ENCODE data around the gene DSP. TPM values are rescaled to one million over a fixed set of nuclear protein-coding genes. Genes with fewer than 3 reads are reported as not detected.

Gene DSP
- total RNA-seq, 3 donors from 2014 or later, result 2.1 to 165 (median 95.4) TPM

GRCh38 chr6:7585287-7585930 is 43.9 kb downstream of the DSP start:
- intact Hi-C loops (cut with DNase I; ENCODE audit: low total_unique reads), result no loop called here
- Histone ChIP-seq H3K9me3 (no peaks in the 10 kb centered on the region), H3K4me1 (no peaks in the 10 kb centered on the region), H3K36me3 (no peaks in the 10 kb centered on the region), H3K27me3 (no peaks in the 10 kb centered on the region), H3K27ac (no peak overlapping the region), H3K4me3 (no peak overlapping the region)
- TF ChIP-seq POLR2A (IDR thresholded peaks at IDR 0.05) (no peak), POLR2AphosphoS5 (IDR thresholded peaks at IDR 0.05) (no peak), CTCF (IDR thresholded peaks at IDR 0.05) (no peak)
- DNase-seq (ENCODE audit: low spot score in 2 of 2), result no peak

GRCh38 chr6:7587631-7588100 is 46.2 kb downstream of the DSP start:
- TF ChIP-seq CTCF (IDR thresholded peaks at IDR 0.05) (no peak), POLR2AphosphoS5 (IDR thresholded peaks at IDR 0.05) (no peak)
- no peak for DNase-seq (ENCODE audit: low spot score in 2 of 2)
- no peaks in the 10 kb centered on the region for H3K9me3 ChIP-seq
- H3K27me3 ChIP-seq, result no peaks in the 10 kb centered on the region
- peak overlapping the region; percentile 4 to 34 for H3K27ac ChIP-seq
- no peak overlapping the region for H3K4me3 ChIP-seq
- H3K36me3 ChIP-seq, result no peaks in the 10 kb centered on the region
- intact Hi-C loops (cut with DNase I; ENCODE audit: low total_unique reads), result no loop called here
- H3K4me1 ChIP-seq, result peaks cover 0 to 10% of the 10 kb centered on the region in 2 donors

GRCh38 chr6:7588506-7588905 is 47.0 kb downstream of the DSP start:
- Histone ChIP-seq H3K27me3 (no peaks in the 10 kb centered on the region), H3K9me3 (no peaks in the 10 kb centered on the region), H3K36me3 (no peaks in the 10 kb centered on the region), H3K4me1 (peaks cover 0 to 10% of the 10 kb centered on the region in 2 donors), H3K4me3 (no peak overlapping the region), H3K27ac (no peak overlapping the region)
- TF ChIP-seq POLR2A (IDR thresholded peaks at IDR 0.05) (no peak), CTCF (IDR thresholded peaks at IDR 0.05) (no peak), POLR2AphosphoS5 (IDR thresholded peaks at IDR 0.05) (no peak)
- DNase-seq (ENCODE audit: low spot score in 2 of 2), result no peak
- intact Hi-C loops (cut with DNase I; ENCODE audit: low total_unique reads), result no loop called here

- peaks cover 0 to 10% of the 10 kb centered on the region in 2 donors for H3K4me1 ChIP-seq
- no peak overlapping the region for H3K27ac ChIP-seq
- TF ChIP-seq CTCF (IDR thresholded peaks at IDR 0.05), result no peak
- no peak for TF ChIP-seq POLR2AphosphoS5 (IDR thresholded peaks at IDR 0.05)
- no peak for TF ChIP-seq POLR2A (IDR thresholded peaks at IDR 0.05)
- no peaks in the 10 kb centered on the region for H3K27me3 ChIP-seq
- DNase-seq (ENCODE audit: low spot score in 2 of 2), result no peak
- H3K4me3 ChIP-seq, result peak overlapping the region in 2 of 3 donors; percentile 81 to 86
- H3K36me3 ChIP-seq, result no peaks in the 10 kb centered on the region
- intact Hi-C loops (cut with DNase I; ENCODE audit: low total_unique reads), result no loop called here
- no peaks in the 10 kb centered on the region for H3K9me3 ChIP-seq
Observed at GRCh38 chr6:7589221-7589620, 47.8 kb downstream of the DSP start.

GRCh38 chr6:7589949-7590917 is 48.8 kb downstream of the DSP start, which contains the start of gene SNRNP48:
Gene SNRNP48, plus strand, starts transcription at chr6:7590198. Its CDS starts 60 bp downstream, at chr6:7590258.
- TF ChIP-seq POLR2AphosphoS5 (IDR thresholded peaks at IDR 0.05), result peak; percentile 64 to 75 (median 68)
- peak; percentile 58 for TF ChIP-seq POLR2A (IDR thresholded peaks at IDR 0.05)
- no peak for TF ChIP-seq CTCF (IDR thresholded peaks at IDR 0.05)
- Histone ChIP-seq H3K9me3 (no peaks in the 10 kb centered on the region), H3K4me1 (peaks cover 0 to 10% of the 10 kb centered on the region in 2 donors), H3K4me3 (peak within 1 kb of the TSS; percentile 81 to 92 (median 86)), H3K27ac (peak within 1 kb of the TSS; percentile 59 to 62), H3K27me3 (no peaks in the 10 kb centered on the region), H3K36me3 (peaks cover 4% of the 10 kb centered on the region)
- intact Hi-C loops (cut with DNase I; ENCODE audit: low total_unique reads), result no loop called here
- DNase-seq (ENCODE audit: low spot score in 2 of 2), result peak; percentile 92 to 94
